Mononuclear cell (primary cell): ENCODE data around the gene GRAMD4. TPM values are rescaled to one million over a fixed set of nuclear protein-coding genes. Genes with fewer than 3 reads are reported as not detected.

Experiments
- H3K27me3 ChIP-seq: 2 replicates; pipeline ENCODE4 v1.6.0; 2011; ENCODE audit warnings: low read length, control low read depth; ENCODE audit not compliant: insufficient read depth
- H3K4me1 ChIP-seq: 2 replicates; pipeline ENCODE4 v1.5.1; 2011; ENCODE audit warnings: mild to moderate bottlenecking, low read length, control low read depth; ENCODE audit not compliant: insufficient read depth
- H3K4me3 ChIP-seq: 2 replicates; pipeline ENCODE4 v1.5.1; 2011; ENCODE audit warnings: mild to moderate bottlenecking, low read length, moderate library complexity
- H3K9me3 ChIP-seq: 2 replicates; pipeline ENCODE4 v1.5.1; 2011; ENCODE audit warnings: low read depth, mild to moderate bottlenecking, control low read depth, low read length
- total RNA-seq: library from RNA; depleted of rRNA; stranded (reverse); fragments of >200 nt; gene quantifications from one replicate; pipeline ENCODE4 v1.2.3, GENCODE V29; 2012

Gene GRAMD4
- total RNA-seq, 1 donor, result 11.9 TPM

DNA sequence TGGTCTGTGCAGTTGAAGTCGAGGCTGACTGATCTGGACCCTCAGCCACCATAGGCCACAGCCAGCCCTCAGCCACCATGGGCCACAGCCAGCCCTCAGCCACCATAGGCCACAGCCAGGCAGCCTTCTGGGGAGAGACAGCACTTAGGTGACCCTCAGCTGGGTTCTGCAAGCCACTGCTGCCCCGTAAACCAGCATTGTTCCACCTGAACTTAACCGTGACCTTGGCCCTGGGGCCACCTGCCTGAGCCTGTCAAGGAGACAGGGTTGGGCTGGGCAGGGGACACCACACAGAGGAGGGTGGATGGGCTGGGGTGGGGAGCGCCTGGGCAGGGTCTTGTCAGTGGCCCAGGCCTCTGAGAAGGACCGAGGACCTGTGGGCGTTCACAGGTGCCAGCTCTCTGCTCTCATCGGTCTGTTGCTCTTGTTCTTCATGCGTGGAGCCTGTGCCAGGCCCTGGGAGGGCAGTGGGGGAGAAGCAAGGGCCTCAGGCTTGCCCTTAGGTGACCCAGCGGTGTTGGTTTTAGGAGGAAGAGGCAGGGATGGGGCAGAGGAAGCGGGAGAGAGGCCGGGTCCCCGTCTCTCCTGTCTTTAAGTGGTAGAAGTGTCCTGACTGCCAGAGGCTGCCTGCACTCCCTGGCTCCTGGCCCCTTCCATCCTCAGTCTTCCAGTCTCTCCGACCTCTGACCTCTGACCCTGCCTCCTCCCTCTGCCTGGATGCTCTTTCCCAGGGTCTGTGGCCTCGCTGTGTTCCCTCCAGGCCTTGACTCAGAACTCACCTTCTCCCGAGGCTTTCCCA, 36.9 kb downstream of the GRAMD4 start:
- Histone ChIP-seq H3K4me1 (peaks cover 19% of the 10 kb centered on the region), H3K27me3 (no peaks in the 10 kb centered on the region), H3K4me3 (no peak overlapping the region), H3K9me3 (no peaks in the 10 kb centered on the region)

DNA sequence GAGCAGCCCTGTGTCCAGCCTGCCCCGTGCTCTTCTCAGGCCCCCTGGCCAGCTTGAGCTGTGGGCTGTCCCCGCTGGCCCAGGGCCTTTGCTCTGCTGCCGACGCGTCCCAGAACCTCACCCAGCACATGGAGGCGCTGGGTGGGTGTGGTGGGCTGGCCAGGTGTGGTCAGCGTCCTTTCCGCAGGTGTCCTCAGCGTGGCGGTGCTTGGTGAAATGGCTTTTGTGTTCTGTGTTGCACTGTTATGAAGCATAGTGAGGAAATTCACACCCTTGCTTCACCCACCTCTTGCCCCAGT, 37.4 kb downstream of the GRAMD4 start:
- no peak overlapping the region for H3K4me3 ChIP-seq
- H3K27me3 ChIP-seq, result no peaks in the 10 kb centered on the region
- H3K4me1 ChIP-seq, result peaks cover 19% of the 10 kb centered on the region
- H3K9me3 ChIP-seq, result no peaks in the 10 kb centered on the region

DNA sequence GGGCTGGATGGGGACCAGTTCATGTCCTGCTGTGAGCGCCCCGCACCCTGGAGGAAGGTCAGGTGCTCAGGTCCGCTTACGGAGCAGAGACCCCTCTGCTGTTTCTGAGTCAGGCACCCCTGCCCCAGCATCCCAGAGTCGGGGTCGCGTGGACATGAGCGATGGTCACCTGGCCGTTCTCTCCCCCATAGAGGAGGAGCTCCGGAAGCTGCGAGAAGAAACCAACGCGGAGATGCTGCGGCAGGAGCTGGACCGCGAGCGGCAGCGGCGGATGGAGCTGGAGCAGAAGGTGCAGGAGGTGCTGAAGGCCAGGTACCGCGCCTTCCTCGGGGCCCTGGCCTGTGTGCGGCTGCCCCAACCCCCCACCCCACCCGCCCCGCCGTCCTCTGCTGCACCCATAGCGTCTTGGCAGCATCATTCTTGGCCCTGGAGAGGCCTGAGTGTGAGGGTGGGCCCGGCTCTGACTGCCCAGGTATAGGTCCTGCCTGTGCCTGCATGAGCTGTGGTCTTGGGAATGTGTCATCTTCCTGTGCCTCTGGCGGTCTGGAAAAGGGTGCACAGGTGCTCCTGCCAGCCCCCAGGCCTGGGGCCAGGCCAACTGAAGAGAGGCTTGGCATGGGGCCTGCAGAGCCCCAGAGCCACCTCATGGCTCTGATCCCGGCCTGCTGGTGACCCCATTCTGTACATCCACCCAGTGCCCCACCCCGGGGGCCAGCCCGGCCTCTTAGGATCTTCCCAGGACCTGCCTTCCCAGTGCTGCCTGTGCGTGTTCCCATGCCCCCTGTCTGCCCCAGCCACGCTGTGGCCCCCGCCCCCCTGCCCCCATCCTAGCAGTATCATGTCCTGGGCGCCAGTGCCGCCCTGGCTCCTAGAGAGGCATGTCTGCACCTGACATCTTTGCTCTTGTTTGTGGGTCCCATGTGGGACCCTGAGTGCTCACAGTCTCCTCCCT, 38.1 kb downstream of the GRAMD4 start:
- Histone ChIP-seq H3K4me3 (no peak overlapping the region), H3K4me1 (peaks cover 14% of the 10 kb centered on the region), H3K9me3 (no peaks in the 10 kb centered on the region), H3K27me3 (no peaks in the 10 kb centered on the region)

DNA sequence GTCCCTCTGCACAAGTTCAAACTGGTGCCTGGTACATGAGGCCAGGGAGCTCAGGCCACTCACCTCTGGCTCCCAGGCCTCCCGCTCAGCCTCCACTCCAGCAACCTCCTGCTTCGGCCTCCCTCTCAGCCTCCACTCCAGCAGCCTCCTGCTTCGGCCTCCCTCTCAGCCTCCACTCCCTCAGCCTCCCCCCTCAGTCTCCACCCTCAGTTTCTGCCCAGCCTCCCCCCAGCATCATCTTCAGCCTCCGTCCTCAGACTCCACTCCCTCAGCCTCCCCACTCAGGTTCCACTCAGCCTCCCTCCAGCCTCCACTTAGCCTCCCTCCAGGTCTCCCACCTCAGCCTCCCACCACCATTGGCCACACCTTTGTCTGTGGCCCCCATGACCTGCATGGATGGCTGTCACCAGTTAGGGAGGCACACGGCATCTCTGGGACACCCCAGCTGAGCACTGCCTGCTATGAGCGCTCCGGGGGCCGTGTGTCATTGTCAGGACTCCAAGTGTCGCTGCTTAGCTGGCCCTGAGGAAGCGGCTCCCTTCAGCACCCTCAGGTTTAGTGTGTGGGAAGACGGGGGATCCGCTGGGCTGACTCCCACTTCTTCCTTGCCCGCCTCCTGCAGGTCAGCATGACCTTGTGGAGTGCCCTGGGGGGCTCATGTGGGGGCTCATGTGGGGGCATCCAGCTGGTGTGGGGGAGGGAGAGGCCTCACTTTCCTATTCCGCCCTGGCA, 39.0 kb downstream of the GRAMD4 start:
- H3K4me3 ChIP-seq, result no peak overlapping the region
- peaks cover 8% of the 10 kb centered on the region for H3K4me1 ChIP-seq

DNA sequence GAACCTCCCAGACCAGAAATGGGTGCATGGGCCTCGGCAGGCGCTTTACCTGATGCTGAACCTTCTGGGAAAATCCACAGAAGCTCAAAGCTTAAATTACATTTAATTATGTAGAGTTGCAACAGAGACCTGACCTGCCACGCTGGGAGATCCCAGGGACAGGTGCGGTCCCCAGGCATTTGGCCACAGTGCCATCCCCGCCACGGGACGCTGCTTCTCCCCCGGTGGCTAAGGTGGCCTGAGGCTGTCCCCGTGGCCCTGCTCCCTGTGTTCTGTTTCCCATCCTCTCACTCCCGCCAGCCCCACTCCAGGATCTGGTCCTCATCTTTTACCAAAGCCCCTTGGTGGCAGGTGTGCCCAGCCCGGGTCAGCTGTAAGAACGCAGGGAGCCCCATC, 39.6 kb downstream of the GRAMD4 start:
- Histone ChIP-seq H3K27me3 (no peaks in the 10 kb centered on the region), H3K4me3 (no peak overlapping the region), H3K4me1 (peaks cover 8% of the 10 kb centered on the region), H3K9me3 (no peaks in the 10 kb centered on the region)

More for the DNA sequence above, 39.0 kb downstream of the GRAMD4 start:
- Histone ChIP-seq H3K27me3 (no peaks in the 10 kb centered on the region), H3K9me3 (no peaks in the 10 kb centered on the region)

DNA sequence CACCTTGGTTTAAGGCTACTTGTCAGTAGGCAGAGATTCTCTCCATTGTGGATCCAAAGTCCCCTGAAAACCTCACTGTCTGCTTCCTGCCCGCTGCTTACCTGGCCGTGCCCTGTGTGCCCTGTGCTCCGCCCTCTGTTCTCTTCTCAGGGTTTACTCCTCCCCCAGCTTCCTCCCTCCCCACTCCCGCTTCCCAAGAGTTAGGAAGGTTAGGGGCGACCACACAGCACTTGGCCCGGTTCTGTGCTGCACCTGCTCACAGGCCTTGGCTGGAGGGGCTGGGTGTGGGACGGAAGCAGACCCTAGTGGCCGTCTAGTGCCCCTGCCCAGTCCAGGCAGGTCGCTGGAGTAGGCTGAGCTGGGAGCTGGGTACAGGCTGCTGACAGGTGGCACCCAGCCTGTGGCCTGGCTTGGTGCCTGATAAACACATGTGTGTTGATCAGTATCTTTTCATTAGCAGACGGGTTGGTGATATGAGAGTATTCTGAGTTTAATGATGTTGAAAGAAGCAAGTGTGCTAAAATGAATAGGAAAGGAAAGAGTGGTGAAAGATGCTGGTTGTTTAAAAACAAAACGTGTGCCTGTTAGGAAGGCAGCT, 40.5 kb downstream of the GRAMD4 start:
- no peaks in the 10 kb centered on the region for H3K9me3 ChIP-seq
- H3K4me1 ChIP-seq, result peaks cover 8% of the 10 kb centered on the region
- H3K4me3 ChIP-seq, result no peak overlapping the region

DNA sequence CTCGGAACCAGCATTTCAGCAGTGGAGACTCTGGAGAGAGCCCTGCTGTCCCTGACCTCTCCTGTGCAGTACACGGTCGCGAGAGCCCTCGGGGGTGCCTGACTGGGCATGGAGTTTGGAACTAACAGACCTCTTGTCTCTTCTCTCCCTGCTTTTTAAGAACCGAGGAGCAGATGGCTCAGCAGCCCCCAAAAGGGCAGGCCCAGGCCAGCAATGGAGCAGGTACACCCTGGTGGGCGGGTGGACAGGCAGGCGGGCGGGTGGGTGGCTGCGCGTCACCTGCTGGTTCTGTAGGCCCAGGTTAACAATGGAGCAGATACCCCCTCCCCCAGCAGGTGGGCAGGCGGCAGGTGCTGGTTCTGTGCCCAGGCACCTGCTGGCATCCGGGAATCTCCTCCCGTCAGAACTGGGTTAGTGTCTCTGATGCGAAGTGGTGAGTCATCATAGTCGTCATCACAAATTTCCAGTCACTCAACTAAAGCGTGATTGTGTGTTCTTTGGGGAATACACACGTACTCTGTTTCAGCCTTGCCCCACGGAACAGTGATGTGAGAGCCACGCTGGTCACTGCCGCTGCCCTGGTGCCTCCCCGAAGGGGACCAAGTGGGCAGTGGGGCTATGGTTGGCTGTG, 41.1 kb downstream of the GRAMD4 start:
- H3K4me1 ChIP-seq, result peaks cover 8% of the 10 kb centered on the region
- H3K27me3 ChIP-seq, result no peaks in the 10 kb centered on the region
- H3K9me3 ChIP-seq, result no peaks in the 10 kb centered on the region
- no peak overlapping the region for H3K4me3 ChIP-seq

More for the DNA sequence above, 40.5 kb downstream of the GRAMD4 start:
- H3K27me3 ChIP-seq, result no peaks in the 10 kb centered on the region

DNA sequence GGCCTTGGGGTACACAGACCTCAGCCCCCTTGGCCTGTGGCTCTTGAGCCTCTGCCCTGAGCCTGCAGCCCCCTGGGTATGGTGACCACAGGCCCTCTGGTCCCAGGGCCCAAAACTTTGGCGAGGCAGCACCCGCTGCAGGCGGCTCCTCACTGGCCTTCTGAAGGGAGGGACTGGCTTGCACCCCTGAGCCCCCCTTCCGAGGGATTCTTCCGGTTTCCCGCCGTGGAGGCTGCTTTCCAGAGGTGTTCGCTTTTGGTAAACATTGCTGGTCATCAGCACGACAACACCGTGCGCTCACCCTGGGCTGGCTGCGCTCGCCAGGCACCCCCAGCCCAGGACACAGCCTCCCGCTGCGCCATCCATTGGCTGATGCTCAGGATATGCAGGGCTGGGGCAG, 42.0 kb downstream of the GRAMD4 start:
- Histone ChIP-seq H3K9me3 (no peaks in the 10 kb centered on the region), H3K27me3 (no peaks in the 10 kb centered on the region), H3K4me3 (no peak overlapping the region), H3K4me1 (peaks cover 8% of the 10 kb centered on the region)

DNA sequence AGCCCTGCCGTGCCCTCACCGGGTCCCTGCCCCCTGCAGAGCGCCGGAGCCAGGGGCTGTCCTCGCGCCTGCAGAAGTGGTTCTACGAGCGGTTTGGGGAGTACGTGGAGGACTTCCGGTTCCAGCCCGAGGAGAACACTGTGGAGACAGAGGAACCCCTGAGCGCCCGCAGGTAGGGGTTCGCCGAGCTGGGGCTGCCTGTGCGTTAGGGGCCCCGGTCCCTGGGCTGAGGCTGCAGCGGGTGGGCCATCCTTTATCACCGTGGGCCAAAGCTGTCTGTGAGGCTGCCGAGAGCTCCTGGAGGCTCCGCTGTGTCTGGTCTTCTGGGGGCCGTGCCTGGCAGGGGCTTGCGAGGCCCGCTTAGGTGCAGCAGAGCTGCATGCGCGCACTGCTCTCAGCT, 42.8 kb downstream of the GRAMD4 start:
- Histone ChIP-seq H3K4me1 (peaks cover 8% of the 10 kb centered on the region), H3K27me3 (no peaks in the 10 kb centered on the region), H3K4me3 (no peak overlapping the region), H3K9me3 (no peaks in the 10 kb centered on the region)

DNA sequence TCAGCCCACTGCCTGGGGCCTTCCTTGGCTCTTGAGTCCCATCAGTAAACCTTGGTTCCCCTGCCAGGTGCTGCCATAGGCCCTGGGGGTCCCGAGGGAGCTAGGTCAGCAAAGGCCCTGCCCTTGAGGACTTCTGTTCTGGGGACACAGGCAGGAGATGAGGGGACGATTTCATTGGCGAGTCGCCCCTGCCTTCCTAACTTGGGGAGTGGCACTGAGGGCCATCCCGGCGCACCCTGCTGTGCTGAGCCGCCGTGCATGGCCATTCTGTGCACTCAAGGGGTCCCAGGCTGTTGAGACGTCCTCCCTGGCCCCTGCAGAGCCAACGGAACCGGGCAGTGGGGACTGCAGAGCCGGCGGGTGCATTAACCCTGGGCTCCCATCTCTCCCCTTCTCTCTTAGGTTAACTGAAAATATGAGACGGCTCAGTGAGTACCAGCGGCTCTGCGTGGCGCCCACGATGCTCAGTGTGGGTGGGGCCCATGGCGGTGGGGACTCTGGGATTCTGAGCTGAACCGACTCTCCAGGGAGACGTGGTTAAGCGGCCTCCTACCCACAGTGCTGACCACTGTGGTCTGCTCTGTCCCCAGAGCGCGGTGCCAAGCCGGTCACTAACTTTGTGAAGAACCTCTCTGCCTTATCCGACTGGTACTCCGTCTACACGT, 43.4 kb downstream of the GRAMD4 start:
- Histone ChIP-seq H3K9me3 (no peaks in the 10 kb centered on the region), H3K4me3 (no peak overlapping the region), H3K4me1 (peaks cover 8% of the 10 kb centered on the region), H3K27me3 (no peaks in the 10 kb centered on the region)

DNA sequence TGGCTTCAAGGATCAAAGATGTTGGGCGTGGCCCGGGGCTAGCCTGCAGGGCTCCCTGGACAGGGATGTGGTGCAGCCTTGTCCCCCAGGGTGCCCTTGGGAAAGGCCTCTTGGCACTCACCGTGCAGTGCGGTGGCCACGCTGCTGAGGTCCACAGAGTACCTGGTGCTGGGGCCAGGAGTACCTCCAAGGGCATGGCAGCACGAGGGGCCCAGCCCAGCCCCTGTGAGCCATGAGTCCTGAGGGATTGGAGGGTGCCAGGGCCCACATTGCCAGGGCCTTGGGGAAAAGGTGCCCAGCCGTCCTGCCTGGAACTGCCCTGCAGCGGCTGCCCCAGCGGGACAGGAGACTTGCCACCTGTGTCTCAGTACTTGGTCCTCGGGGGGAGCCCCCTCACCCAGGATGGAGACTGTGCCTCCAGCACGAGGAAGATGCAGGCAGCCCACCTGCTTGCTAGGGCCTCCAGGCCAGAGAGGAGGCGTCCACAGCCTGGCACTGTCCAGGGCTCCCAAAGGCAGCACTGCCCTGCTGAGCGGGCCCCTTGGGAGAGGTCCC, 44.2 kb downstream of the GRAMD4 start:
- peaks cover 8% of the 10 kb centered on the region for H3K4me1 ChIP-seq
- H3K4me3 ChIP-seq, result no peak overlapping the region
- H3K27me3 ChIP-seq, result no peaks in the 10 kb centered on the region
- H3K9me3 ChIP-seq, result no peaks in the 10 kb centered on the region

DNA sequence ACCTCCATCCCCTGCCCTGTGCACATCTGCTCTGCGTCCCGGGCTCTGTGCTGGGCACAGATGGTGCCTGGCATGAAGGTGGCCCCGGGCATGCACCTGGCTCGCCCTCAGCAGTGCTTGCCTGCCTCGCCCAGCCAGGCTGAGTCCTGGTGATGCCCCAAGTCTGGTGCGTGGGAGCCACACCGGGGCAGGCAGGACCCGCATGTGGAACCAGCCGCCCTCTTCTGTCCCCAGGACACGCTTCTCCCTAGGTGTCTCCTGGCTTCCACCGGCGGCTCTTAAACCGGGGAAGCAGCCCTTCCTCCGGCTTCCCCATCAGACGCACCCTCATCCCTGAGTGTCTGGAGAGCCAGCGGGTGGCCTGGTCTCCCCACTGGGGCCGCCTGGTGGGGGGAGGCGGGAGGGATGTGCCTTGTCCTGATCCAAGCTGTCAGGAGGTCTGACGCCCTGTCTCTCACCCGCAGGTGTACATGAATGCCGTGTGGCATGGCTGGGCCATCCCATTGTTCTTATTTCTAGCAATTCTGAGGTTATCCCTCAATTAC, 45.0 kb downstream of the GRAMD4 start:
- H3K4me1 ChIP-seq, result peaks cover 4% of the 10 kb centered on the region
- no peaks in the 10 kb centered on the region for H3K9me3 ChIP-seq
- H3K27me3 ChIP-seq, result no peaks in the 10 kb centered on the region
- H3K4me3 ChIP-seq, result no peak overlapping the region

DNA sequence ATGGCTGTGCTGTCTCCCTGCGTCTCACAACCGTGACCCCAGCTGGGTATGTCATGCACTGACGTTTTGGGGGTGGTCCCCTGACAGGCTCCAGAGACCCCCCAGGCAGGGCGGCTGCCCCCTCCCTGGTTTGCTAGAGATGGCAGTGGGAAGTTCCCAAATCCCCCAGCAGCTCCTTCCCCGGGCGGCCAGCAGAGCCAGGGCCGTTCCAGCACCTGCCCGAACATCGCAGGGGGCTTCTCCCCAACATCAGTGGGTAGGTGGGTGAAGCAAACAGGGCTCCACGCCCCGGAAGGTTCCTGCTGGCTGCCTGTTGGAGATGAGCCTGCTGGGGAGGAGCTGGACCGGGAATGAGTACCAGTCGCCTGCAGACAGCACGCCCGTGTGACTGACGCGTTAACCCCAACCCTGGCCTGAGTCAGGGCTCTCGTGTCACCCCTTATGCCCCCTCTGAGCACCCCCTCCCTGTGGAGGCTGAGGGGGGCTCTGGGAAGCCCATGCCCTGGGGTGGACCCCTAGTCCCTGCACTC, 45.6 kb downstream of the GRAMD4 start:
- no peak overlapping the region for H3K4me3 ChIP-seq
- no peaks in the 10 kb centered on the region for H3K9me3 ChIP-seq
- H3K4me1 ChIP-seq, result no peaks in the 10 kb centered on the region
- H3K27me3 ChIP-seq, result no peaks in the 10 kb centered on the region
